Measurements from ENCODE around the gene CASP2. TPM values are rescaled to one million over a fixed set of nuclear protein-coding genes. Genes with fewer than 3 reads are reported as not detected.

CASP2 gene
- total RNA-seq, 1 experiment from 2014 or later = 65.3 TPM

GRCh38 chr7:143244321-143244720, 43.8 kb upstream of the CASP2 start:
- H3K14ac ChIP-seq (ENCODE audit: insufficient read depth, low read length) = no peak overlapping the region
- no peak overlapping the region for H4K8ac ChIP-seq (replicated peaks; ENCODE audit: insufficient read length, low read depth, low read length)
- H2BK20ac ChIP-seq (ENCODE audit: low read depth, low read length, poor library complexity, severe bottlenecking) = no peak overlapping the region
- H3K9ac ChIP-seq (ENCODE audit: extremely low read depth, insufficient read length, low read length) = no peak overlapping the region
- no peaks in the 10 kb centered on the region for H3K23me2 ChIP-seq (ENCODE audit: insufficient read length, low read depth, low read length, poor library complexity, severe bottlenecking)
- TF ChIP-seq, protein P1, sequence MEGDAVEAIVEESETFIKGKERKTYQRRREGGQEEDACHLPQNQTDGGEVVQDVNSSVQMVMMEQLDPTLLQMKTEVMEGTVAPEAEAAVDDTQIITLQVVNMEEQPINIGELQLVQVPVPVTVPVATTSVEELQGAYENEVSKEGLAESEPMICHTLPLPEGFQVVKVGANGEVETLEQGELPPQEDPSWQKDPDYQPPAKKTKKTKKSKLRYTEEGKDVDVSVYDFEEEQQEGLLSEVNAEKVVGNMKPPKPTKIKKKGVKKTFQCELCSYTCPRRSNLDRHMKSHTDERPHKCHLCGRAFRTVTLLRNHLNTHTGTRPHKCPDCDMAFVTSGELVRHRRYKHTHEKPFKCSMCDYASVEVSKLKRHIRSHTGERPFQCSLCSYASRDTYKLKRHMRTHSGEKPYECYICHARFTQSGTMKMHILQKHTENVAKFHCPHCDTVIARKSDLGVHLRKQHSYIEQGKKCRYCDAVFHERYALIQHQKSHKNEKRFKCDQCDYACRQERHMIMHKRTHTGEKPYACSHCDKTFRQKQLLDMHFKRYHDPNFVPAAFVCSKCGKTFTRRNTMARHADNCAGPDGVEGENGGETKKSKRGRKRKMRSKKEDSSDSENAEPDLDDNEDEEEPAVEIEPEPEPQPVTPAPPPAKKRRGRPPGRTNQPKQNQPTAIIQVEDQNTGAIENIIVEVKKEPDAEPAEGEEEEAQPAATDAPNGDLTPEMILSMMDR (conservative IDR thresholded peaks at IDR 0.05) = no peak
- no peaks in the 10 kb centered on the region for H3K9me3 ChIP-seq (ENCODE audit: control insufficient read depth, low read depth, low read length)
- no peak overlapping the region for H2AK5ac ChIP-seq (ENCODE audit: insufficient read length, low read length)
- H2BK5ac ChIP-seq (ENCODE audit: insufficient read length, low read length) = no peak overlapping the region
- Mint-ChIP-seq H3K27me3 (ENCODE audit: low read depth) (peaks cover 12% of the 10 kb centered on the region), H3K36me3 (ENCODE audit: insufficient read depth in 1 of 3, low read depth in 3 of 3) (no peaks in the 10 kb centered on the region), H3K27ac (no peak overlapping the region), H3K4me1 (peaks cover 3 to 7% of the 10 kb centered on the region in 2 experiments; a peak in 3 of 4 replicates), H3K9me3 (no peaks in the 10 kb centered on the region), H3K4me3 (no peak overlapping the region)
- H3K4me1 ChIP-seq (ENCODE audit: insufficient read depth, low read length) = no peaks in the 10 kb centered on the region
- H3K4ac ChIP-seq (ENCODE audit: low read depth, low read length) = no peak overlapping the region
- no peaks in the 10 kb centered on the region for H3K79me2 ChIP-seq (ENCODE audit: insufficient read depth, low read length)
- H2BK12ac ChIP-seq (ENCODE audit: insufficient read length, low read depth, low read length) = no peak overlapping the region
- no CpG with 5 or more reads among the region's 1 CpG for WGBS (ENCODE audit: extremely low coverage, insufficient read length, low lambda C conversion rate)
- H2BK120ac ChIP-seq (ENCODE audit: low read depth, low read length, poor library complexity, severe bottlenecking) = no peak overlapping the region
- no peaks in the 10 kb centered on the region for H4K20me1 ChIP-seq (ENCODE audit: control insufficient read depth, insufficient read depth, insufficient read length)
- DNase-seq = no peak
- no peak overlapping the region for H3T11ph ChIP-seq (ENCODE audit: low read length)
- H4K5ac ChIP-seq (ENCODE audit: insufficient read length, low read depth, low read length) = no peak overlapping the region
- no peak overlapping the region for H3K4me2 ChIP-seq (ENCODE audit: insufficient read depth, insufficient read length, low read length)
- H2AFZ ChIP-seq (ENCODE audit: low read length) = no peak overlapping the region
- no peak overlapping the region for H3K18ac ChIP-seq (ENCODE audit: insufficient read length, low read depth, low read length)
- no peak overlapping the region for H2BK15ac ChIP-seq (ENCODE audit: low read depth, low read length)
- H3K27ac ChIP-seq (ENCODE audit: insufficient read length, low read depth, low read length) = no peak overlapping the region
- no peak overlapping the region for H3K23ac ChIP-seq (ENCODE audit: insufficient read length, low read depth, low read length)
- no peak overlapping the region for H4K91ac ChIP-seq (ENCODE audit: insufficient read length, low read depth, low read length)
- no peaks in the 10 kb centered on the region for H3K27me3 ChIP-seq (ENCODE audit: insufficient read depth, low read length)
- H3K79me1 ChIP-seq (ENCODE audit: insufficient read depth, low read depth, low read length, poor library complexity, severe bottlenecking) = no peaks in the 10 kb centered on the region
- H3K56ac ChIP-seq (ENCODE audit: insufficient read length, low read depth, low read length) = no peak overlapping the region
